T-helper 1 cell treated with Interleukin-12 subunit alpha and Interleukin-12 subunit beta and Interleukin-4 antibody, amounts not matched to agents 30 μg/mL and 1 μg/mL, for 36 hours (primary cell): ENCODE results near the gene CYP27A1.

Experiments
- H3K27ac Mint-ChIP-seq: one replicate; pipeline ENCODE4 v1.8.0; 2021; ENCODE audit warnings: mild to moderate bottlenecking, mixed read lengths
- H3K27me3 Mint-ChIP-seq: one replicate; pipeline ENCODE4 v1.8.0; 2021; ENCODE audit warnings: low read depth, mixed read lengths
- H3K36me3 Mint-ChIP-seq: one replicate; pipeline ENCODE4 v1.8.0; 2021; ENCODE audit warnings: low read depth, mixed read lengths
- H3K4me1 Mint-ChIP-seq: one replicate; pipeline ENCODE4 v1.8.0; 2021; ENCODE audit warnings: low read depth, mixed read lengths
- H3K4me3 Mint-ChIP-seq: one replicate; pipeline ENCODE4 v1.8.0; 2021; ENCODE audit warnings: mild to moderate bottlenecking, moderate library complexity, mixed read lengths
- H3K9me3 Mint-ChIP-seq: one replicate; pipeline ENCODE4 v1.8.0; 2021; ENCODE audit warnings: mixed read lengths

Gene CYP27A1

DNA sequence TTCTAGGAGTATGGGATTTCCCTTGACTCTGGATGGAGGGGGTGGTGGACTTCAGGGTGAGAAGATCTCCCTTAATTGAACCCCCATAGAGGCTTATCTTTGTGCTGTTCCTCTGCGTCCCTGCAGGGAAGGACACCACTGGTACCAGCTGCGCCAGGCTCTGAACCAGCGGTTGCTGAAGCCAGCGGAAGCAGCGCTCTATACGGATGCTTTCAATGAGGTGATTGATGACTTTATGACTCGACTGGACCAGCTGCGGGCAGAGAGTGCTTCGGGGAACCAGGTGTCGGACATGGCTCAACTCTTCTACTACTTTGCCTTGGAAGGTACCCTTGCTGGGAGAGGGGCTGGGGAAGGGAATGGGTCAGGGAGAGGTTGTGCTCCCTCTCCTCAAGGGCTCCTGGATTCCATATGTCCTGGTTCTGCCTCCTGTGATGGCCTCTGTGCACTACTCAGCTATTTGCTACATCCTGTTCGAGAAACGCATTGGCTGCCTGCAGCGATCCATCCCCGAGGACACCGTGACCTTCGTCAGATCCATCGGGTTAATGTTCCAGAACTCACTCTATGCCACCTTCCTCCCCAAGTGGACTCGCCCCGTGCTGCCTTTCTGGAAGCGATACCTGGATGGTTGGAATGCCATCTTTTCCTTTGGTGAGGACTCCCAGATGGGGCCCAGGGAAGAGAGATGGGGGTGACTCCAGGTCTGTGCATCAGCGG lies 30.3 kb downstream of the CYP27A1 start:
- H3K9me3 Mint-ChIP-seq = no peaks in the 10 kb centered on the region
- no peaks in the 10 kb centered on the region for H3K4me1 Mint-ChIP-seq
- H3K27ac Mint-ChIP-seq = no peak overlapping the region
- H3K4me3 Mint-ChIP-seq = no peak overlapping the region
- H3K36me3 Mint-ChIP-seq = no peaks in the 10 kb centered on the region
- peaks cover 7% of the 10 kb centered on the region for H3K27me3 Mint-ChIP-seq

DNA sequence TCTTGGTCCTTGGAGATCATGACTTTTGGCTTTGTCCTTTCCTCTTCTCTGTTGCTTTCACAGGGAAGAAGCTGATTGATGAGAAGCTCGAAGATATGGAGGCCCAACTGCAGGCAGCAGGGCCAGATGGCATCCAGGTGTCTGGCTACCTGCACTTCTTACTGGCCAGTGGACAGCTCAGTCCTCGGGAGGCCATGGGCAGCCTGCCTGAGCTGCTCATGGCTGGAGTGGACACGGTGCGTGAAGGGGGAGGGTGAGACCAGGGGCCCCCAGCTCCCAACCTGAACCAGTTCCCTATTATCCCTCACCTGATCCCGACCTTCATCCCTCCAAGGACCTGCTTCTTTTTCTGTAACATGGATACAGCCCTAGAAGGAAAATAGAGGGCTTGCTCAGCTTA lies 30.9 kb downstream of the CYP27A1 start:
- no peaks in the 10 kb centered on the region for H3K9me3 Mint-ChIP-seq
- no peaks in the 10 kb centered on the region for H3K36me3 Mint-ChIP-seq
- no peak overlapping the region for H3K4me3 Mint-ChIP-seq
- no peak overlapping the region for H3K27ac Mint-ChIP-seq
- peaks cover 12% of the 10 kb centered on the region for H3K27me3 Mint-ChIP-seq
- no peaks in the 10 kb centered on the region for H3K4me1 Mint-ChIP-seq

DNA sequence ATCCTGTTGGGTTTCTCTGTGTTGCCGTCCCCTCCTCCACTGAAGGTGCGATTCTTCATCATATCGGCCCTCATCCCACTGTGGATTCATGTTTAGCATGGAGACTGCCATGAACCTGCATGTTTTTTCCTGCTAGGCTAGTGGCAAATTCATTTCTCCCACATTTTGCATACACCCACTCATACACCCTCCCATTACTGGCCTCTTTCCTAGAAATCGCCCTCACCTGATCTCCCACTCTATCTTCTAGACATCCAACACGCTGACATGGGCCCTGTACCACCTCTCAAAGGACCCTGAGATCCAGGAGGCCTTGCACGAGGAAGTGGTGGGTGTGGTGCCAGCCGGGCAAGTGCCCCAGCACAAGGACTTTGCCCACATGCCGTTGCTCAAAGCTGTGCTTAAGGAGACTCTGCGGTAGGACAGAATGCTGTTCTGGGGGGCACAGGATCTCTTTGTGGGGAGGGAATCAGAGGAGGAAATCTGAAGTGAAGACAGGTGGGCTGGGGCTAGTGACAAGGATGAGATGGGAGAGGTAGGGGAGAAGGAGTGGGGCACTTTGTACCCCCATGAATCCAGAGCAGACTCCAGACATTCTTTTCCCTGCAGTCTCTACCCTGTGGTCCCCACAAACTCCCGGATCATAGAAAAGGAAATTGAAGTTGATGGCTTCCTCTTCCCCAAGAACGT lies 32.0 kb downstream of the CYP27A1 start:
- no peak overlapping the region for H3K4me3 Mint-ChIP-seq
- no peaks in the 10 kb centered on the region for H3K4me1 Mint-ChIP-seq
- no peak overlapping the region for H3K27ac Mint-ChIP-seq

DNA sequence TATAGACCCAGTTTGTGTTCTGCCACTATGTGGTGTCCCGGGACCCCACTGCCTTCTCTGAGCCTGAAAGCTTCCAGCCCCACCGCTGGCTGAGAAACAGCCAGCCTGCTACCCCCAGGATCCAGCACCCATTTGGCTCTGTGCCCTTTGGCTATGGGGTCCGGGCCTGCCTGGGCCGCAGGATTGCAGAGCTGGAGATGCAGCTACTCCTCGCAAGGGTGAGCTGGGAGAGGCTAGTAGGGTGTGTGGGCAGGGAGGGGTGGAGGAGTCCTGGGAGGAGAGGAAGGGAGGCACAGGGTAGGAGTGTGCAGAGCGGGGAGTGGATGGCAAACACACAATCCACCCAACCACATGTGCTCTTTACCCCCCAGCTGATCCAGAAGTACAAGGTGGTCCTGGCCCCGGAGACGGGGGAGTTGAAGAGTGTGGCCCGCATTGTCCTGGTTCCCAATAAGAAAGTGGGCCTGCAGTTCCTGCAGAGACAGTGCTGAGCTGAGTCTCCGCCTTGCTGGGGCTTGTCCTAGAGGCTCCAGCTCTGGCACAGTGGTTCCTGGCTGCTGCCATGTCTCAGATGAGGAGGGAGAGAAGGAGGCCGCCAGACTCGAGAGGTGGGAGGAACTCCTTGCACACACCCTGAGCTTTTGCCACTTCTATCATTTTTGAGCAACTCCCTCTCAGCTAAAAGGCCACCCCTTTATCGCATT lies 32.7 kb downstream of the CYP27A1 start:
- no peaks in the 10 kb centered on the region for H3K36me3 Mint-ChIP-seq
- H3K27me3 Mint-ChIP-seq = peaks cover 17% of the 10 kb centered on the region
- no peaks in the 10 kb centered on the region for H3K4me1 Mint-ChIP-seq
- H3K9me3 Mint-ChIP-seq = no peaks in the 10 kb centered on the region
- H3K27ac Mint-ChIP-seq = no peak overlapping the region
- no peak overlapping the region for H3K4me3 Mint-ChIP-seq

More for the DNA sequence above, 32.0 kb downstream of the CYP27A1 start:
- H3K9me3 Mint-ChIP-seq = no peaks in the 10 kb centered on the region
- no peaks in the 10 kb centered on the region for H3K36me3 Mint-ChIP-seq
- peaks cover 17% of the 10 kb centered on the region for H3K27me3 Mint-ChIP-seq

DNA sequence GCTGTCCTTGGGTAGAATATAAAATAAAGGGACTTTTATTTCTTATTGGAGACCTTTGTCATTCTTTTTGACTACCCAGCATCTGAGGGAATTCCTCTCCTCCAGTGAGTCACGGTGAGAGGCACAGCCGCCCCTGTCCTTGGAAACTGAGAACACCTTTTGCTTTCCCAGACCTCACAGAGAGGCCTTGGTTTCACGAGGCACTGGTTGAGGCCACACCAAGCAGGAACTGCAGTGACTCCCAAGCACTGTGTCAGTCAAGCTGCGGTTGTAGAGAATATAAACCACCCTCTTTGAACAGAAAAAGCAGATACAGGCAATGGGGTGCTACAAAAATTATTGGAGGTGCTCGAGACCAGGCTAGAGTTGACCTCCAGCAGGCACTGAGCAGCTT lies 33.3 kb downstream of the CYP27A1 start:
- Mint-ChIP-seq H3K27me3 (peaks cover 17% of the 10 kb centered on the region), H3K9me3 (no peaks in the 10 kb centered on the region), H3K4me3 (no peak overlapping the region), H3K27ac (no peak overlapping the region), H3K36me3 (no peaks in the 10 kb centered on the region), H3K4me1 (no peaks in the 10 kb centered on the region)

DNA sequence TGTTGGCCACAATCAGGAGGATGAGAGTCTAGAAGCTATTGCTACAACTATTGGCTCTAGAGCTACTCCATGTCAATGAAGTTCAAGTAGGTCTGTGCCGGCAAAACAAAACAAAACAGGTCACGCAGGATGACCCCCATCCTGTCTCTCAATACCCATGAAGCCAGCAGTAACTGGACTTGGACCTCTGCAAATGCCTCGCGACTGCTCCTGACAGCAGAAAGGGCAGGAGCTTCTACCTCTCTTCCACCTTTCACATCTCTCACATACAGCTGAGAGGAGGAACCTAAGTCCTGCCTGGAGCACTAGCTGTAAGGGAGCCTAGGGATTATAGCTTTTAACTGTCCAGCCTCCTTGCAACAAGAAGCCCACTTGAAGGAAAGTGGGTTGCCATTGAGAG lies 33.7 kb downstream of the CYP27A1 start:
- Mint-ChIP-seq H3K4me1 (no peaks in the 10 kb centered on the region), H3K27me3 (peaks cover 17% of the 10 kb centered on the region), H3K27ac (no peak overlapping the region), H3K9me3 (no peaks in the 10 kb centered on the region), H3K36me3 (no peaks in the 10 kb centered on the region), H3K4me3 (no peak overlapping the region)

DNA sequence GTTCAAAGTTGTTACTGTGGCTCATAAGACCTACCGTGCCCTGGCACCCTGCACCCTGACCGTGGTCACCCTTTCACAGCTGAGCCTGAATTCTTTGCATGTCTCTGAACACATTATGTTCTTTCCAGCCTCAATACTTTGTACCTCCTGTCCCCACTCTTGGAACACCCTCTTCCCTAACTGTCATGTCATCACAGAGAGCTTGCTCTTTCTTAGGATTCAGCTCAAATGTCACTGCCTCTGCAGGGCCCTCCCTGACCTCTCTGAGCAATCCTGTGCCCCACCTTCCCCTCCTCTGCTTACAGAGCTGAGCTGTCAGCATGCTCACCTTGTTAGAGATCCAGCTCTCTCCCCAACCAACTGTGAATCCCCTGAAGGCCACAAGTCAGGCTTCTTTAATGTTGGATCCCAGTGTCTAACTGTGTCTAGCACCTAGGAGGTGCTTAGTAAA lies 34.6 kb downstream of the CYP27A1 start:
- no peaks in the 10 kb centered on the region for H3K9me3 Mint-ChIP-seq
- H3K4me3 Mint-ChIP-seq = no peak overlapping the region
- H3K36me3 Mint-ChIP-seq = no peaks in the 10 kb centered on the region
- H3K27ac Mint-ChIP-seq = no peak overlapping the region
- H3K4me1 Mint-ChIP-seq = no peaks in the 10 kb centered on the region
- peaks cover 17% of the 10 kb centered on the region for H3K27me3 Mint-ChIP-seq

DNA sequence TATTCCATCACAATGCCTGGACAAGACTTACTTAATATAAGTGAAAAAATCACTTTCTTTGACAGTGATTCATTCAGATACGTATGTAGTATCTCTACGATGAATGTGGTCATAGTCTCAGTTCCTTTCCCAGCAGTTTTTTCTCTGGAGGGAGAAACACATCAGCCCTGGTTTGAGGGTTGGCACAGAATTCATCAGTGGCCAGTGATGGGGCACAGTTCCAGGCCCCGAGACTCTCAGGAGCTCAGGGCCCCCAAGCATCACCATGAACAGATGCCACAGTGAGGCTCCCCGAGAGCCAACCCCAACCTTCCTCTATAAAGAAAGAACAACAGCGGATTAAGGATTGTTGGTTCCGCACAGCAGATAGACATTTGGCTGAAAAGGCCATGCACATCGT lies 37.1 kb downstream of the CYP27A1 start:
- peaks cover 17% of the 10 kb centered on the region for H3K27me3 Mint-ChIP-seq
- no peaks in the 10 kb centered on the region for H3K4me1 Mint-ChIP-seq
- no peaks in the 10 kb centered on the region for H3K36me3 Mint-ChIP-seq
- H3K4me3 Mint-ChIP-seq = no peak overlapping the region
- no peaks in the 10 kb centered on the region for H3K9me3 Mint-ChIP-seq
- no peak overlapping the region for H3K27ac Mint-ChIP-seq

DNA sequence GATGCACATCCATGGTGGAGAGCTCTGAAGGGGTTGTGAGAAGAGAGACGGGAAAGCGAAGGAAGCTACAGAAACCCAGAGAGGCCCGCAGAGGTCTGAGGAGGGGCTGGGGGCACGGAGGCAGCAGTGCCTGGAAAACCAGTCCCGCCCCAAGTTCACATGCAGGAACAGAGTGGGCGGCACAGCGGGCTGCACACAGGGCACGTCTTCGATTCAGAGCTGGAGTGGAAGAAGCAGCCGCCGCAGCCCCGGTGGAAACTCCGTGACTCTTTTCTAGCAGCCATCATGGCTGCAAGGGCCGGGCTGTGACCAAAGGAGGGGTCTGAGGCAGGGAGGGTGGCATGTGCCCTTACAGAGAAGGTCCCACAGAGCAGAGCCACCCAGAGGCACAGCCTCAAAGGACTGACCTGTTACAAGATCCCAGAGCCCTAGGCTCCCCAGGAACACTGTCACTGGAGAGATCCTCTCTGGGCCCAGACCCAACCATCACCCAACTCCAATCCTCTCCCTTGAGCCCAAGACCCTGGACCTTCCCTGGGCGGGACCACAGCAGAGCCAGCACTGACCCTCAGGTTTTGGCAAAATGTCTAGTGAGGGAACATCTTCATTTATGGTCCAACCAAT lies 38.9 kb downstream of the CYP27A1 start:
- Mint-ChIP-seq H3K4me1 (no peaks in the 10 kb centered on the region), H3K27ac (no peak overlapping the region), H3K27me3 (peaks cover 15% of the 10 kb centered on the region), H3K4me3 (no peak overlapping the region), H3K36me3 (no peaks in the 10 kb centered on the region), H3K9me3 (no peaks in the 10 kb centered on the region)

DNA sequence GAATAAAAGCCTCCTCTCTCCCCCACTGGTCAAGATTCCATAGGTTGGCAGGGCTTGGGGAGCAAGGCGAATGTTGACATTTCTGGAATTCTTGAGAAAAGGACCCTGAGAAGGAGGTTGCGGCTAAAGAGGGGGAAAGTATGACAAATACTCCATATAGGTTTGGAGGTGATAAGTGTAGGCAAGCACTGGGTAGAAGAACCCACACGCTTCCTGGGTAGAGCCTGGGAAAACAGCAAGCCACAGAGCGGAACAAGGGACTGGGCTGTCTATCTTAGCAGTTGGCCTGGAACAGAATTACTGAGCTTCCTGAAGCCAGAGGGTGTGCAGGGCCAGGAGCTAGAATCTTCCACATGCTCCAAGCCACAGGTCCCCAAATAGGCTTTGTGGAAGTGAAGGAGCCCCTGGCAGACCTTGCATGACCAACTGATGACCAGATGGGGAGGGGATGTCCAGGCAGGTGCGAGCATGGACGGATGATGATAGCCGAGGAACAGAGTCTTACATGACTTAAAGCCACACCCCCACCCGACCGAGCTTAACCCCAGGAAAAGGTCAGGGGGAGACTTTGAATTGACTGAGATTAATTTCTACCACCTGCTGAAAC lies 39.8 kb downstream of the CYP27A1 start:
- no peak overlapping the region for H3K4me3 Mint-ChIP-seq
- H3K27me3 Mint-ChIP-seq = peaks cover 12% of the 10 kb centered on the region
- no peaks in the 10 kb centered on the region for H3K4me1 Mint-ChIP-seq

DNA sequence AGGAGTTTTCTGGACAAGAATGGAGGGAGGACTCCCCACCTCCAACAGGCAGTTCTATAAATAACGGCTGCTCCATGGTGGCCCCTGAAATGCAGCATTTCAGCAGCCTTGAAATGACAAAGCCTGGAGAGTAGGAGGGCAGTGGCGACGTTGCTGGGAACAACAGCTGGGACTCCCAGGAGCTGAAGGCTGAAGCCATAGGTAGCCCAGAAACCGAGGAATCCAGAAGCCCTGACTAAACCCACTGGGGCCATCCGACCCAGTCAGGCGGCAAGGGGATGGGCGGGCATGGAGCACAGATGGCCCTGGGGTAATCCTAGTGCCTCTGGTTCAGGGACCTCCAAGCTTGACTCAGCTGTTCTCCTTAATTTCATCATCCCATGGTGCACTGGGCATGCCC lies 40.7 kb downstream of the CYP27A1 start:
- peaks cover 7% of the 10 kb centered on the region for H3K27me3 Mint-ChIP-seq
- no peak overlapping the region for H3K4me3 Mint-ChIP-seq
- no peaks in the 10 kb centered on the region for H3K36me3 Mint-ChIP-seq
- no peaks in the 10 kb centered on the region for H3K9me3 Mint-ChIP-seq
- H3K27ac Mint-ChIP-seq = no peak overlapping the region
- no peaks in the 10 kb centered on the region for H3K4me1 Mint-ChIP-seq

More for the DNA sequence above, 39.8 kb downstream of the CYP27A1 start:
- Mint-ChIP-seq H3K36me3 (no peaks in the 10 kb centered on the region), H3K27ac (no peak overlapping the region), H3K9me3 (no peaks in the 10 kb centered on the region)

DNA sequence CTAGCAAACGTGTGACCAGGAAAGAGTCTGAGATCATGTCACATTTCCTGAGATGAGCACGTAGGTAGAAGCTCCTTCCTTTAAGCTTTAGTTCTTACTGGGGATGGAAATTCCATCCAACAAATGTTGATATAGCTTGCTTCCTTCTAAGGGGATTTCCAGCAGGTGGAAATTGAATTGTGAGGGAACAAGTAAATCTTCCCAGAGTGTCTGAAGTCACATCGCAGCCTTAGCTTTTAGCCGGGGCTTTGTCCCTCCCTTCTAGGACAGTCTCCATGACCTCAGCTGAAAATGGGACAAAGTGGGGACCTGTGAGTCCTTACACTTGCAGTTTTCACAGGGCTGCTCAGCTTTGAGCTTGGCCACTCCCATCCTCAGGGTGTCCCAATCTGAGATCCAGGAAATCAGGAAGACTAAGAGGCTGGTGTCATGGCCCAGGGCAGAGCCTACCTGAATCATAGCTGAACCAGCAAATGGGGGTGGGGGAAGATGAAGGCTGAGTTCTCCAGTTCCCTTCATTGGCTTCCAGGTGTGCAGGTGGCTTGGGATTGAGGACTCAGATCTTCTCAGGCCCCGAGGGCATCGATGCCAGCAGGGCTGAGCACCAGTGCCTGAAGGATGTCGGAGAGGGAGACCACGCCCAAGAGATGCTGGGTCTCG lies 41.4 kb downstream of the CYP27A1 start:
- no peaks in the 10 kb centered on the region for H3K36me3 Mint-ChIP-seq
- peaks cover 1% of the 10 kb centered on the region for H3K27me3 Mint-ChIP-seq
- H3K4me3 Mint-ChIP-seq = no peak overlapping the region
- H3K27ac Mint-ChIP-seq = no peak overlapping the region
- no peaks in the 10 kb centered on the region for H3K9me3 Mint-ChIP-seq
- H3K4me1 Mint-ChIP-seq = no peaks in the 10 kb centered on the region

DNA sequence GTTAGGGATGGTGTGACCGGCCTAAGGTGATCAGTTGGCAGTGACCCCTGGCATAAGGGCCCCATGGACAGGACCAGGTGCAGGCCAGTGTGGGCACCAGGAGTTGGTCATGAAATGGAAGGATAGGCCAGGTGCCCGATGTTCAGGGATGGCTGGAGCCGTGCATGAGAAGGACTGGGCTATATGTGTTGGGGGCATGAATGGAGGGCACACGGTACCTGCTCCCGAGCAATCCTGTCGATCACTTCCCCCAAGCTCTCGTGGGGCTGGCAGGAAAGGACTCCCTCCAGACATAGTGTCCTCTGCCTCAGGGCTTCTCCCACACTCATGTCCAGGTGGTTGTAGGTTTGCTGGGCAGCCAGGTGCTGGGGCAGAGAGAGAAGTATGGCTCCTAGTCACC lies 42.1 kb downstream of the CYP27A1 start:
- Mint-ChIP-seq H3K9me3 (no peaks in the 10 kb centered on the region), H3K4me1 (no peaks in the 10 kb centered on the region), H3K27ac (no peak overlapping the region), H3K36me3 (no peaks in the 10 kb centered on the region), H3K27me3 (no peaks in the 10 kb centered on the region), H3K4me3 (no peak overlapping the region)

DNA sequence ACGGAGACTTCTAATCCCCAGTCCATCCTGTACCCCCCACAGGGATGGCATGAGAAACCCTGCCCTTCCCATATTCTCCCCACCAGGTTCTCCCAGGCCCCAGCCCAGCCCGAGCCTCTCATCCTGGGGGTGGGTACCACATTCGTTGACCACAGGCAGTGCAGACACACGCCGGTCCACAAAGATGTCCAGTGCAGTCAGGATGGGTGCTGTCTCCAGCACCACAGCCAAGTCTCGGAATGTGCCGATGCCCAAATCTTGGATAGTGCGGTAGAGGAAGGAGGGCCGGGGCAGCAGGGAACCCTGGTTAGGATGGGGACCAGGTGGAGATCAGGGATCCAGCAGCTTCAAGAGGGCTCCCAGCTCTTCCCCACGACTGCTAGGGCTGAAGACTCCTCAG lies 44.8 kb downstream of the CYP27A1 start:
- Mint-ChIP-seq H3K9me3 (no peaks in the 10 kb centered on the region), H3K36me3 (no peaks in the 10 kb centered on the region), H3K27me3 (peaks cover 9% of the 10 kb centered on the region), H3K4me1 (no peaks in the 10 kb centered on the region), H3K27ac (no peak overlapping the region), H3K4me3 (no peak overlapping the region)
